ENCODE results near the gene PSMD4. TPM values are rescaled to one million over a fixed set of nuclear protein-coding genes. Genes with fewer than 3 reads are reported as not detected.

The PSMD4 gene
- total RNA-seq, 1 donor from 2014 or later: 186 TPM

GRCh38 chr1:151313501-151313900, 59.0 kb downstream of the PSMD4 start:
- no peak for DNase-seq (ENCODE audit: low spot score)
- TF ChIP-seq, protein P1, sequence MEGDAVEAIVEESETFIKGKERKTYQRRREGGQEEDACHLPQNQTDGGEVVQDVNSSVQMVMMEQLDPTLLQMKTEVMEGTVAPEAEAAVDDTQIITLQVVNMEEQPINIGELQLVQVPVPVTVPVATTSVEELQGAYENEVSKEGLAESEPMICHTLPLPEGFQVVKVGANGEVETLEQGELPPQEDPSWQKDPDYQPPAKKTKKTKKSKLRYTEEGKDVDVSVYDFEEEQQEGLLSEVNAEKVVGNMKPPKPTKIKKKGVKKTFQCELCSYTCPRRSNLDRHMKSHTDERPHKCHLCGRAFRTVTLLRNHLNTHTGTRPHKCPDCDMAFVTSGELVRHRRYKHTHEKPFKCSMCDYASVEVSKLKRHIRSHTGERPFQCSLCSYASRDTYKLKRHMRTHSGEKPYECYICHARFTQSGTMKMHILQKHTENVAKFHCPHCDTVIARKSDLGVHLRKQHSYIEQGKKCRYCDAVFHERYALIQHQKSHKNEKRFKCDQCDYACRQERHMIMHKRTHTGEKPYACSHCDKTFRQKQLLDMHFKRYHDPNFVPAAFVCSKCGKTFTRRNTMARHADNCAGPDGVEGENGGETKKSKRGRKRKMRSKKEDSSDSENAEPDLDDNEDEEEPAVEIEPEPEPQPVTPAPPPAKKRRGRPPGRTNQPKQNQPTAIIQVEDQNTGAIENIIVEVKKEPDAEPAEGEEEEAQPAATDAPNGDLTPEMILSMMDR (IDR thresholded peaks at IDR 0.05; ENCODE audit: unreplicated experiment): no peak
- no peak overlapping the region for H3K27ac Mint-ChIP-seq (ENCODE audit: unreplicated experiment)
- peaks cover 62% of the 10 kb centered on the region for H3K36me3 Mint-ChIP-seq (ENCODE audit: low read depth, unreplicated experiment)
- H3K27me3 Mint-ChIP-seq (ENCODE audit: unreplicated experiment): no peaks in the 10 kb centered on the region
- no peak overlapping the region for H3K4me3 Mint-ChIP-seq (ENCODE audit: unreplicated experiment)
- peaks cover 29% of the 10 kb centered on the region for H3K4me1 Mint-ChIP-seq (ENCODE audit: unreplicated experiment)
- no peaks in the 10 kb centered on the region for H3K9me3 Mint-ChIP-seq (ENCODE audit: unreplicated experiment)

GRCh38 chr1:151314137-151314875, 59.8 kb downstream of the PSMD4 start:
- H3K36me3 Mint-ChIP-seq (ENCODE audit: low read depth, unreplicated experiment): peaks cover 55% of the 10 kb centered on the region
- no peak overlapping the region for H3K4me3 Mint-ChIP-seq (ENCODE audit: unreplicated experiment)
- no peaks in the 10 kb centered on the region for H3K27me3 Mint-ChIP-seq (ENCODE audit: unreplicated experiment)
- no peak overlapping the region for H3K27ac Mint-ChIP-seq (ENCODE audit: unreplicated experiment)
- H3K9me3 Mint-ChIP-seq (ENCODE audit: unreplicated experiment): no peaks in the 10 kb centered on the region
- DNase-seq (ENCODE audit: low spot score): no peak
- TF ChIP-seq, protein P1 (IDR thresholded peaks at IDR 0.05; ENCODE audit: unreplicated experiment): no peak
- peaks cover 22% of the 10 kb centered on the region for H3K4me1 Mint-ChIP-seq (ENCODE audit: unreplicated experiment)

DNA sequence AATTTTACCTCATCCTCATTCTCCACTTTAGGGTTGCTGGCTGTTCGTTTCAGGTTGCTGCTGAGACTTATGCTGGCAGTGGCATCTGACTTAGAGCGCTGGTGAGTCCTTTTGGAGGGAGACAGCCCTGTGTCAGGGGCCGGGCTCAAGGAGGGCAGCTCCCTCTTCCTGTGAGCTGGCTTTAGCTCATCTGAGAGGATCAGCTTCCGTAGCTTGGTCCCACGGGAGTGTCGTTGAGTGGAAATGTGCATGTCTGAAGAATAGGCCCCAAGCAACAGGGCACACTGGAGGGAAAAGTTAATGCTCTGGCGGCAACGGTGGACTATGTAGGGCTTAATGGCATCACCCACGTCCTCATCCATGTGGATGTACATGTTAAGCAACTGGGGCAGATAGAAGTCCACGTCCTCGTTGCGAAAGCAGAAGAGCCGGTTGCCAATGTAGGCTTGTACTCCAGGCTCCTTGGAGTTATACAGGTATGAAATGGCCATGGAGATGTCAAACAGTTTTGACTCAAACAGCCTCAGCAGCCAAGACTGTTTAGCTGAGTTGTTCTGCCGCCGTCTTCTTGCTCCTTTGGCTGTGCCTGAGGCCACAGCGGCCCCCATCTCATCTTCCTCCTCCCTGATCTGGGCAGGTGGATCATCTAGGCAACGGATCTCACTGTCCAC, 61.2 kb downstream of the PSMD4 start:
- Mint-ChIP-seq H3K4me3 (ENCODE audit: unreplicated experiment) (no peak overlapping the region), H3K4me1 (ENCODE audit: unreplicated experiment) (peaks cover 16% of the 10 kb centered on the region), H3K9me3 (ENCODE audit: unreplicated experiment) (no peaks in the 10 kb centered on the region), H3K27ac (ENCODE audit: unreplicated experiment) (no peak overlapping the region), H3K27me3 (ENCODE audit: unreplicated experiment) (peaks cover under 1% of the 10 kb centered on the region), H3K36me3 (ENCODE audit: low read depth, unreplicated experiment) (peaks cover 50% of the 10 kb centered on the region)
- TF ChIP-seq, protein P1 (IDR thresholded peaks at IDR 0.05; ENCODE audit: unreplicated experiment): no peak
- no peak for DNase-seq (ENCODE audit: low spot score)

Other genes starting within 250 kb of the PSMD4 start
- 11.2 TPM for gene MINDY1, start 247.8 kb upstream of the PSMD4 start, total RNA-seq (ENCODE audit: unreplicated experiment)
- gene PRUNE1, start 246.3 kb upstream of the PSMD4 start, total RNA-seq (ENCODE audit: unreplicated experiment): 16.7 TPM
- 1.5 TPM for gene BNIPL, start 218.1 kb upstream of the PSMD4 start, total RNA-seq (ENCODE audit: unreplicated experiment)
- 1.0 TPM for gene C1orf56, start 207.0 kb upstream of the PSMD4 start, total RNA-seq (ENCODE audit: unreplicated experiment)
- gene CDC42SE1, start 195.1 kb upstream of the PSMD4 start, total RNA-seq (ENCODE audit: unreplicated experiment): 180 TPM
- 27.8 TPM for gene MLLT11, start 194.3 kb upstream of the PSMD4 start, total RNA-seq (ENCODE audit: unreplicated experiment)
- 4.1 TPM for gene GABPB2, start 184.0 kb upstream of the PSMD4 start, total RNA-seq (ENCODE audit: unreplicated experiment)
- 214 TPM for gene SEMA6C, start 108.1 kb upstream of the PSMD4 start, total RNA-seq (ENCODE audit: unreplicated experiment)
- 1.6 TPM for gene TNFAIP8L2, start 98.1 kb upstream of the PSMD4 start, total RNA-seq (ENCODE audit: unreplicated experiment)
- gene LYSMD1, start 88.8 kb upstream of the PSMD4 start, total RNA-seq (ENCODE audit: unreplicated experiment): 7.5 TPM
- 48.3 TPM for gene SCNM1, start 88.6 kb upstream of the PSMD4 start, total RNA-seq (ENCODE audit: unreplicated experiment)
- 1.1 TPM for gene TMOD4, start 78.8 kb upstream of the PSMD4 start, total RNA-seq (ENCODE audit: unreplicated experiment)
- gene VPS72, start 64.5 kb upstream of the PSMD4 start, total RNA-seq (ENCODE audit: unreplicated experiment): 83.5 TPM
- 75.9 TPM for gene PIP5K1A, start 56.2 kb upstream of the PSMD4 start, total RNA-seq (ENCODE audit: unreplicated experiment)
- gene ZNF687, start 27.6 kb downstream of the PSMD4 start, total RNA-seq (ENCODE audit: unreplicated experiment): 29.9 TPM
- gene PI4KB, start 72.7 kb downstream of the PSMD4 start, total RNA-seq (ENCODE audit: unreplicated experiment): 50.3 TPM
- 51.6 TPM for gene RFX5, start 92.5 kb downstream of the PSMD4 start, total RNA-seq (ENCODE audit: unreplicated experiment)
- 15.6 TPM for gene SELENBP1, start 118.0 kb downstream of the PSMD4 start, total RNA-seq (ENCODE audit: unreplicated experiment)
- gene PSMB4, start 144.8 kb downstream of the PSMD4 start, total RNA-seq (ENCODE audit: unreplicated experiment): 322 TPM
- 132 TPM for gene POGZ, start 204.8 kb downstream of the PSMD4 start, total RNA-seq (ENCODE audit: unreplicated experiment)

All from endothelial cell (in vitro differentiated cells).